GM19238 (cell line): ENCODE measurements around the gene GNB1.
A peak's percentile ranks its signal among the peaks of the same experiment; 100 is the strongest.

Source experiments
- DNase-seq: peaks from one replicate; pipeline ENCODE4 v3.0.0; 2011; ENCODE audit warnings: low spot score; ENCODE audit not compliant: insufficient read length

Gene GNB1

DNA sequence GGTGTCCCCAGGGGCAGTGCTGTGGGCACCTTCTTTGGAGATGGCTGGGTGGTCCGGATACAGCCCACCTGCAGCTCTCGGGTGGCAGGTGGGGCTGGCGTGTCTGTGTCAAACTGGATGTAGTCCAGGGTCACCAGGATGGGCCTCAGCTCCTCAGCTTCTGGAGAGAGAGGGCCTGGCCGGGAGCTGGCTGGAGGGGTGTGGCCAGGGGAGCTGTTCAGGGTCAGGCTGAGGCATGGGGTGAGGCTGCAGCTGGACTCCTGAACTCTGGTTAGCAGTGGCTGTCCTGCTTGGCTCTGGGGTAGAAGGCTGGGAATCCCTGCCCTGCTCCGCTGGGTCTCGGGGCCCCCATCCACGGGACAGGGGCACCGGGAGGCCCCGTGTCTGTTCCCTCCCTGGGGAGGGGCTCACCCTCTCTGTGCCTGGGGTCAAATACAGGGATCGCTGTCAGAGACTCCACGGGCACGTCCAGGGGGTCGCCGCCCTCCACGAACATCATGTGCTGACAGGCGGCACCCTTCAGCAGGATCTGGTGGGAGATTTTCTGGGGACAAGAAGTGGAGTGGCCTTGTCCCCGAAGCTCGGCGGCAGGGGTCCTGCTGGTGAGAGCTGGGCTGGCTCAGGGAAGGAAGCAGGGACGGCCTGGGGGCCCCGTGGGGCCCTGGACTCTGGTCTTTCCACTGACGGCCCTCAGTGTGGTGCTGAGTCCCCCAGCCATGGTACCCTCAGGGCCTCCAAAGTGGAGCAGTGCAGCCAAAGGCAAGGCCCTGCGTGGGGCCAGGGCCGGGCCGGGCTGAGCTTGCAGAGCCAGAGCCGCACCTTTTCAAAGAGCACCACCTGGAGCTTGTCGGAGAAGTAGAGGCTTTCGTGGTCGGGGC lies 32.3 kb upstream of the GNB1 start:
- DNase-seq, result no peak

DNA sequence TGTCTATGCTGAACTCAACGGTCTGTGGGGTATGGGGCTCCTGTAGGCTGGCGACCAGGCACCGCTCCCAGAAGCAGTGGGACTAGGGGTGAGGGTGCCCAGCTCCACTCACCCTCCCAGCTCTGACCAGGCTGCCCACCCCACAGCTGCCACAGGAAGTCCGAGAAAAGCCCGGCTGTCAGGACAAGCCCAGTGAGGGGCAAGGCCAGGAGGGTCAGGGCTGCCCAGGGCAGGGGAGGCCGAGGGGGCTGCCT lies 31.7 kb upstream of the GNB1 start:
- no peak for DNase-seq

DNA sequence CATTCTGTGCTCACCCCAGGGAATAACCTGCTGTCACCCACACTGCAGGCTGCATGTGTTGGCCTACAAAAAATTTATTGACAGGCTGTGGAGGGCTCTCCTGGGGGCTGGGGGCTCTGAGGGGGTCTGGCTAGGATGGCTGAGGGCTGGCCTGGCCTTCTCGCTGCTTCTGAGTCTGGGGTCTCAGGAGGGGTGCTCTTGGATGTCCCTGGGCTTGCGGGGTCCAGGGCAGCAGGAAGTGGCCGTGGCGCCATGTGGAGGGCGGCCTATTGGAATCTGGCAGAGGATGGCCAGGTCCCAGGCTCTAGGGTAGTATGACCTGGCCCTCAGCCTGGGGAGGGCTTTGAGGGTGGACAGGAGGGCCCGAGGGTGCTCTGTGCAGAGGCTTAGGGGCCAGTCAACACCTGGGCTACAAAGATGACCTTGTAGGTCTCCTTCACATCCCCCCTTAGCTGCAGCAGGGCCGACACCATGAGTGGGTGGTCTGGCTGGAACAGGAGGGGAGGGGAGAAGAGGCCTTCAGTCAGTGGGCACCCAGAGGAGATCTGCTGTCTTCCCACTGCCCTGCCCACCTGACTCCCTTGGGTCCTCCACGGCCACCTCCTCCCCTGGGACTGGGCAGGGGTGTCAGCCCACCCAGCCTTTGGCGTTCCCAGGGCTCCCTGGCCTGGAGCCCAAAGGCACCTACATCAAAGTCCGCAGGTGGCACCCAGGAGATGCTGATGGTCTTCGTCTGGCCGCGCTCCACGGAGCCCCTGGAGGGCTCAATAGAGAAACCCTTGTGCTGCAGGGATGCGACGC lies 31.2 kb upstream of the GNB1 start:
- no peak for DNase-seq

- DNase-seq, result no peak
Measured at GRCh38 chr1:1921459-1921862, 30.6 kb upstream of the GNB1 start.

GRCh38 chr1:1920608-1921458 lies 29.9 kb upstream of the GNB1 start:
- DNase-seq, result no peak

GRCh38 chr1:1920057-1920607 lies 29.2 kb upstream of the GNB1 start:
- DNase-seq, result no peak

GRCh38 chr1:1919304-1920056 lies 28.6 kb upstream of the GNB1 start:
- peak; percentile 100 for DNase-seq

DNA sequence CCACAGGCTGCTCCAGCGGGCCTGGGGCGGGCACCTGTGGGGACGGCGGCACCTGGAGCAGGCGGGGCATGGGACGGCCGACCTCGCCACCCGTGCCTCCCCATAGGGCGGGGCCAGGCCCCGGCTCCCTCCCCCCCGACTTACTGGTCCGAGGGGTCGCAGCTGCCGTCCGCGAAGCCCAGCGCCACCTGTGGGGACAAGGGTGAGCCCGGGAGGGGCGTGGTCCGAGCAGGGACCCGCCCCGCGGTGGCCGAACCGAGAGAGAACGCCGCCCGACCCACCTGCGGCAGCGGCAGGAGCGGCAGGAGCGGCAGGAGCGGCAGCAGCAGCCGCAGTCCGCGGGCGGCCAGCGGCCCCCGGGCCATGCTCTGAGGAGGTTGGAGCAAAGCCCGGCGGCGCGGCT lies 28.0 kb upstream of the GNB1 start, which contains the start of gene TMEM52:
TSS of gene TMEM52 (minus strand) at position 379 of the 403 bp plus-strand sequence. CDS start at position 365, 14 bp downstream.
- no peak for DNase-seq

GRCh38 chr1:1917995-1918900 lies 27.4 kb upstream of the GNB1 start:
- DNase-seq, result no peak

DNA sequence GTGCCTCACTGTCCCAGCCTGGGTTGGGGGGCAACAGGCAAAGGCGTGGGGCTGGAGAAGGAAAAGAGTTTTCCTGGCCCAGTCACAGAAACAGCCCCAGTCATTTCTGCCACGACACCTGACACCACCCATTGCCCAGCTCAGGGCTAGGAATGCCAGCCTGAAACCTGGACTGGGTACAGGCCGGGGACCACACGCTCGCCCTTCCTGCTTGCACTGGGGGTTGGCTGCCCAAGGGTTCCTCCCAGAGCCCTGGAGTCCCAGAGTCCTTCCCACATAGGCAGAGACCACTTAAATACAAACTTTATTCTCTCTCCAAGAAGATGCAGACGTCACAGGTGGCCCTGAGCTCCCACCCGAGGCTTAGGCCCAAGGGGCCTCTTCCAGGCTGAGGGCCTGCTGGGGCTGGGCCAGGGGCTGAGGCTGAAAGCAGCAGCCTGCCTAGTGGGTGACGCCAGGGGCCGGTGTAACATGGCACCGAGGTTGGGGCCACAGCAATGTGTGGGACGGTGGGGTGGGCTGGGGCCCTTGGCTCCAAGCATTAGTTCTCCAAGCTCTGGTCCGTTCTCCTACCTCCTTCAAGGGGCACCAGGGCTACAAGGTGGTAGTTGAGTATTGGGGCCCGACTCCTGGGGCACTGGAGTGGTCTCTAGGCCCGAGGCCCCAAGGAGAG lies 26.6 kb upstream of the GNB1 start:
- DNase-seq, result no peak

DNA sequence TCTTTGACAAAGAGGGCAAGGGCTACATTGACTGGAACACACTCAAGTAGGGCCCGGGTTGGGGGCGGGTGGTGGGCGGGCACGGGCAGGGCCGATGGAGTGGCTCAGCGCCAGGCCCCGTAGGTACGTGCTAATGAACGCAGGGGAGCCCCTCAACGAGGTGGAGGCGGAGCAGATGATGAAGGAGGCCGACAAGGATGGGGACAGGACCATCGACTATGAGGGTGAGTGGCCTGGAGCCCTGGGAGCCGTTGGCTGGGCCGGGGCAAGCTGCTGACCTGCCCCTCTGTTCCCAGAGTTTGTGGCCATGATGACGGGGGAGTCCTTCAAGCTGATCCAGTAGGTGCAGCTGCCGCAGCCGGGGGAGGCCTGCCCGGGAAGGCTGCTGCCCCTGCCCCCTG lies 26.0 kb upstream of the GNB1 start:
- DNase-seq, result no peak

DNA sequence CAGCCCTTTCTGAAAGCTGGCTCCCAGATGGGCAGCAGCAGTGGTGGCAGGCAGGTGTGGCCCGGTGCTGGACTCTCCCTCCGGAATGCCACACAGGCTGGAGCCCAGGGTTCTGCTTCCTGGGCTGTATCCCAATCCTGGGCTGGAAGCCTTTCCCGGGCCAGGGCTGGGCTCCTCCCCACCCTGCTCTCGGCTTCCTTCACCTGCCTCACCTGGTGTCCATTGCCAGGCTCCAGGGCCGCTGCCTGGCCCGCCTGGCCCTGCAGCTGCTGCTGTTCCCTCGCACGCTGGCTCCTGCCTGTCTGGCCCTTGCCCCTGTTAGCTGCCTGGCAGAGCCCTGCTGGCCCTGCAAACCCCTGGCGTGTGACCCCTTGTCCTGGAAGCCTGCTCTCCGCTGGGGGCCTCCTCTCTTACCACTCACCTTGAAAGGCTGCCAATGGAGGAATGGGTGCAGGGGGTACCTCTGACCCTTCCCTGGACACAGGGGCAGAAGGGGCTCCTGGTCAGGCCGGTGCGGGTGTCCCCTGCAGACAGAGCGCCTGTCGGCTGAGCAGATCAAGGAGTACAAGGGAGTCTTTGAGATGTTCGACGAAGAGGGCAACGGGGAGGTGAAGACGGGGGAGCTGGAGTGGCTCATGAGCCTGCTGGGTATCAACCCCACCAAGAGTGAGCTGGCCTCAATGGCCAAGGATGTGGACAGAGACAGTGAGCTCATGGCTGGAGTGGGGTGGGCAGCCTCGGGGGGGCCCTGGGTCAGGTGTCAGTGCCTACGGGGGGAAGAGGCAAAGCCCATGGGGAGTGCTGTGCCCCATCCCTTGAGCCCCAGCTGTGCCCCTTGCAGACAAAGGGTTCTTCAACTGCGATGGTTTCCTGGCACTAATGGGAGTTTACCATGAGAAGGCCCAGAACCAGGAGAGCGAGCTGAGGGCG lies 25.3 kb upstream of the GNB1 start:
- DNase-seq, result no peak

DNA sequence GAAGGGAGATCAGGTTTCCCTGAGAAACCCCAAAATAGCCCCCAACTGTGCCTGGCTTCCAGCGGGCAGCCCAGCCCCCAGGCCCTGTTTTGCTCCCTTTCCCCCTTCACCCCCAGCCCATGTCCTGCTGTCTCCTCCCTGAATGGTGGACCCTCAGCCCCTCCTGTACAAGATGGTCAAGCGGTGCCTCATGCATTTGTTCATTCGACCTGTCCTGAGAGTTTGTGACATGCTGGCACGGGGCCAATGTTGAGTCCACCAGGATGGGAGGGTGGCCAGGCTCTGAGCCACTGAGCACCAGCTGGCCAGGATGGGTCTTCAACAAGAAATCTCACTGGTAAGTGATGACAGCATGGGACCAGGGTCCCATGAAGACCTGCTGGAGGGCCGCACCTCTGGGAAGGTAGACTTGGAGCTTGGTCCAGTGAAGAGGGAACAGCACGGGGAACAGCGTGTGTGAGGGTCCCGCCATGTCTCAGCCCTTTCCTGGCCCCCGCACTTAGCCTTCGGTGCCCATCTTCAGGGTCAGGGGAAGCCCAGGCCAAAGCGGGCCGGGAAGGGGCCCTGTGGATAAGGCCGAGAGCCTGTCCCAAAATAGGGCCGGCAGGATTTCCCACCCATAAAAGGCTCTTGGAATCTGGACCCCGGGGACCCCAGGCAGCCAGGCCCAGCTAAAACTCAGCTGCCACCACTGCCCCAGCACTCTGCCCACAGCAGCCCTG lies 24.2 kb upstream of the GNB1 start, which contains the start of gene CALML6:
TSS of gene CALML6 (plus strand) at position 290 of the 722 bp plus-strand sequence. CDS start at position 311, 21 bp downstream.
- no peak for DNase-seq

GRCh38 chr1:1914101-1914970 lies 23.4 kb upstream of the GNB1 start:
- DNase-seq, result no peak

- no peak for DNase-seq
Measured at GRCh38 chr1:1911350-1912041, 20.6 kb upstream of the GNB1 start.
